GM12874 (cell line): ENCODE measurements around the gene MYBBP1A.

Source experiments
- CTCF ChIP-seq: IDR thresholded peaks from 2 replicates; pipeline ENCODE4 v1.5.1; 2011; ENCODE audit warnings: low read depth, mild to moderate bottlenecking, control low read depth, low read length, moderate library complexity; ENCODE audit not compliant: insufficient read depth

Gene MYBBP1A

DNA sequence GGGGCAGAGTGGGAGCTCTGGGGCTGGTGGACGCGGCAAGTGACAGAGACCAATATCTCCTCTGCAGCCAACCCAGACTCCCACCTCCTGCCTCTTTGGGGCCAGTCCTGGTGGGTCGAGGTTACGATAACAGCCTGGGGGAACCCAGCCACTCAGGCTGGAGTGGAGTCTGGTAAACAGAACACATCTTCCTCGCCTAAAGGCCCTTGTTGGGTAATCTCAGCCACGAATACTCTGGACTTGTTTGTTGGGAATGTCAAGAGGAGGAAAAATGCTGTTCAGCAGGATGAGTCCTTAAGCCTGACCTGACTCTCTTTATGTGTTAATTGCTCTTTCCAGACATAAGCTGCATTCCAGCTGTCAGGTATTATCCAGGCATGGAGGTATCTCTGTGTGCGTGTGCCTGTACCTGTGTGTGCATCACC is 64.5 kb downstream of the MYBBP1A start:
- TF ChIP-seq CTCF: no peak

- TF ChIP-seq CTCF: no peak
These were observed 65.0 kb downstream of the MYBBP1A start for GRCh38 chr17:4490109-4490591.

- TF ChIP-seq CTCF: no peak
These were observed 66.1 kb downstream of the MYBBP1A start for GRCh38 chr17:4488989-4489595.
